Mesenchymal stem cell (in vitro differentiated cells and primary cell): ENCODE data around the gene PANK1.

Source experiments
- DNase-seq: peaks from one replicate; pipeline ENCODE4 v3.0.0-alpha.2; 2013
- H2AFZ ChIP-seq: one replicate; pipeline ENCODE4 v1.6.1; 2013; ENCODE audit warnings: low read depth, mild to moderate bottlenecking, control low read depth, inconsistent platforms, low read length, moderate library complexity
- H2AK5ac ChIP-seq: 2 replicates; pipeline ENCODE4 v1.6.1; 2013; ENCODE audit warnings: low read length, moderate library complexity, mild to moderate bottlenecking, inconsistent platforms; ENCODE audit not compliant: severe bottlenecking
- H2BK120ac ChIP-seq: one replicate; pipeline ENCODE4 v1.6.1; 2013; ENCODE audit warnings: low read depth, mild to moderate bottlenecking, inconsistent platforms, low read length, moderate library complexity
- H2BK12ac ChIP-seq, 2 experiments: one replicate each; pipeline ENCODE4 v1.6.1; 2013; ENCODE audit warnings: inconsistent platforms in 2 of 2, low read length in 2 of 2, mild to moderate bottlenecking in 2 of 2, moderate library complexity in 2 of 2, control low read depth in 1 of 2
- H2BK15ac ChIP-seq: one replicate; pipeline ENCODE4 v1.6.1; 2013; ENCODE audit warnings: mild to moderate bottlenecking, low read depth, inconsistent platforms; ENCODE audit not compliant: poor library complexity, severe bottlenecking
- H2BK5ac ChIP-seq: 2 replicates; pipeline ENCODE4 v1.6.1; 2013; ENCODE audit warnings: low read depth, mild to moderate bottlenecking, low read length, control low read depth, inconsistent platforms; ENCODE audit not compliant: poor library complexity, severe bottlenecking
- H3K14ac ChIP-seq, 2 experiments: one replicate each; pipeline ENCODE4 v1.6.1; 2013; ENCODE audit warnings: inconsistent platforms in 2 of 2, low read length in 2 of 2, control low read depth in 1 of 2, mild to moderate bottlenecking in 1 of 2, moderate library complexity in 1 of 2
- H3K18ac ChIP-seq, 2 experiments: one replicate each; pipeline ENCODE4 v1.6.1; 2013; ENCODE audit warnings: inconsistent platforms in 2 of 2, low read length in 2 of 2, control low read depth in 1 of 2, low read depth in 1 of 2, mild to moderate bottlenecking in 1 of 2
- H3K23ac ChIP-seq, 2 experiments: one replicate each; pipeline ENCODE4 v1.6.1; 2013; ENCODE audit warnings: inconsistent platforms in 2 of 2, low read length in 2 of 2, mild to moderate bottlenecking in 2 of 2, moderate library complexity in 2 of 2, control low read depth in 1 of 2
- H3K27ac ChIP-seq: 2 replicates; pipeline ENCODE4 v1.5.1; 2013; ENCODE audit warnings: mild to moderate bottlenecking, moderate library complexity, low read length, control low read depth, inconsistent platforms; ENCODE audit not compliant: poor library complexity, severe bottlenecking
- H3K27me3 ChIP-seq, 2 experiments: 2 replicates each; pipeline versions ENCODE4 v1.6.1 to v1.7.0; 2013; ENCODE audit warnings: low read length in 2 of 2, mild to moderate bottlenecking in 2 of 2, moderate library complexity in 2 of 2, control low read depth in 1 of 2, inconsistent platforms in 1 of 2; ENCODE audit not compliant: control insufficient read depth in 1 of 2, insufficient read depth in 1 of 2
- H3K36me3 ChIP-seq, 2 experiments: 2 replicates each; pipeline versions ENCODE4 v1.6.1 to v1.7.0; 2013; ENCODE audit warnings: low read length in 2 of 2, control low read depth in 1 of 2, inconsistent platforms in 1 of 2, low read depth in 1 of 2, mild to moderate bottlenecking in 1 of 2; ENCODE audit not compliant: insufficient read depth in 2 of 2, control insufficient read depth in 1 of 2
- H3K4ac ChIP-seq, 2 experiments: one replicate each; pipeline ENCODE4 v1.6.1; 2013; ENCODE audit warnings: inconsistent platforms in 2 of 2, low read length in 2 of 2, mild to moderate bottlenecking in 2 of 2, moderate library complexity in 2 of 2, control low read depth in 1 of 2, low read depth in 1 of 2
- H3K4me1 ChIP-seq: 2 replicates; pipeline ENCODE4 v1.6.1; 2013; ENCODE audit warnings: low read depth, low read length, control low read depth; ENCODE audit not compliant: control insufficient read depth, insufficient read depth
- H3K4me2 ChIP-seq: 2 replicates; pipeline ENCODE4 v1.6.1; 2013; ENCODE audit warnings: low read length, mild to moderate bottlenecking, inconsistent platforms; ENCODE audit not compliant: poor library complexity, severe bottlenecking
- H3K4me3 ChIP-seq, 2 experiments: 2 replicates each; pipeline versions ENCODE4 v1.5.1 to v1.7.0; 2013; ENCODE audit warnings: low read length in 2 of 2, mild to moderate bottlenecking in 2 of 2, control low read depth in 1 of 2, low read depth in 1 of 2; ENCODE audit not compliant: insufficient read depth in 1 of 2
- H3K79me1 ChIP-seq: replicated peaks from 2 replicates; pipeline ENCODE4 v1.6.1; 2013; ENCODE audit warnings: mild to moderate bottlenecking, control low read depth, low read length, inconsistent platforms; ENCODE audit not compliant: poor library complexity, severe bottlenecking
- H3K9ac ChIP-seq: 2 replicates; pipeline ENCODE4 v1.7.0; 2013; ENCODE audit warnings: mild to moderate bottlenecking, low read length, moderate library complexity
- H3K9me3 ChIP-seq: 2 replicates; pipeline ENCODE4 v1.7.0; 2013; ENCODE audit warnings: mild to moderate bottlenecking, low read length; ENCODE audit not compliant: control insufficient read depth
- H4K8ac ChIP-seq: one replicate; pipeline ENCODE4 v1.6.1; 2013; ENCODE audit warnings: inconsistent platforms, mild to moderate bottlenecking, low read length, moderate library complexity
- H4K91ac ChIP-seq: one replicate; pipeline ENCODE4 v1.6.1; 2013; ENCODE audit warnings: mild to moderate bottlenecking, low read length, inconsistent platforms
- WGBS: methylation state at CpG from one replicate; pipeline ENCODE4 v1.1.7; 2013; ENCODE audit warnings: mixed read lengths; 5-methylcytosine and 5-hydroxymethylcytosine counted together

The PANK1 gene

GRCh38 chr10:89666138-89666537 is 21.1 kb upstream of the PANK1 start:
- H3K4ac ChIP-seq: no peak overlapping the region
- H3K23ac ChIP-seq: no peak overlapping the region
- H3K27me3 ChIP-seq: no peaks in the 10 kb centered on the region
- H3K9me3 ChIP-seq: no peaks in the 10 kb centered on the region
- no peak overlapping the region for H3K4me2 ChIP-seq
- H4K91ac ChIP-seq: no peak overlapping the region
- no peak overlapping the region for H4K8ac ChIP-seq
- no peak overlapping the region for H3K27ac ChIP-seq
- H3K18ac ChIP-seq: no peak overlapping the region
- DNase-seq: no peak
- WGBS: 96% methylated on average over 1 of the region's 1 CpG
- H3K4me1 ChIP-seq: no peaks in the 10 kb centered on the region
- no peak overlapping the region for H2BK12ac ChIP-seq
- H2BK5ac ChIP-seq: no peak overlapping the region
- H3K4me3 ChIP-seq: no peak overlapping the region
- H3K14ac ChIP-seq: no peak overlapping the region
- H3K79me1 ChIP-seq: no peaks in the 10 kb centered on the region
- no peak overlapping the region for H3K9ac ChIP-seq
- no peak overlapping the region for H2AK5ac ChIP-seq
- H2BK120ac ChIP-seq: no peak overlapping the region
- no peak overlapping the region for H2BK15ac ChIP-seq
- no peak overlapping the region for H2AFZ ChIP-seq
- H3K36me3 ChIP-seq: no peaks in the 10 kb centered on the region

GRCh38 chr10:89665302-89665701 is 20.3 kb upstream of the PANK1 start:
- no peaks in the 10 kb centered on the region for H3K79me1 ChIP-seq
- H2BK120ac ChIP-seq: no peak overlapping the region
- no peak overlapping the region for H3K4me3 ChIP-seq
- H3K27me3 ChIP-seq: no peaks in the 10 kb centered on the region
- no peak overlapping the region for H2BK15ac ChIP-seq
- H2BK12ac ChIP-seq: no peak overlapping the region
- H3K36me3 ChIP-seq: no peaks in the 10 kb centered on the region
- H3K9me3 ChIP-seq: no peaks in the 10 kb centered on the region
- no peak overlapping the region for H3K14ac ChIP-seq
- no peak overlapping the region for H3K4me2 ChIP-seq
- H3K9ac ChIP-seq: no peak overlapping the region
- H3K4ac ChIP-seq: no peak overlapping the region
- WGBS: 100% methylated on average over 1 of the region's 2 CpGs
- H3K27ac ChIP-seq: no peak overlapping the region
- H4K91ac ChIP-seq: no peak overlapping the region
- H2BK5ac ChIP-seq: no peak overlapping the region
- no peak overlapping the region for H2AFZ ChIP-seq
- no peak overlapping the region for H3K23ac ChIP-seq
- H3K4me1 ChIP-seq: no peaks in the 10 kb centered on the region
- H4K8ac ChIP-seq: no peak overlapping the region
- DNase-seq: no peak
- no peak overlapping the region for H3K18ac ChIP-seq
- H2AK5ac ChIP-seq: no peak overlapping the region

- Histone ChIP-seq H3K27me3 (no peaks in the 10 kb centered on the region), H4K91ac (no peak overlapping the region), H2AFZ (no peak overlapping the region), H3K9ac (no peak overlapping the region), H3K18ac (no peak overlapping the region), H4K8ac (no peak overlapping the region), H2BK15ac (no peak overlapping the region), H2AK5ac (no peak overlapping the region), H3K4me3 (no peak overlapping the region), H2BK5ac (no peak overlapping the region), H2BK120ac (no peak overlapping the region), H3K14ac (no peak overlapping the region), H2BK12ac (no peak overlapping the region), H3K79me1 (no peaks in the 10 kb centered on the region), H3K4ac (no peak overlapping the region), H3K36me3 (no peaks in the 10 kb centered on the region), H3K4me2 (no peak overlapping the region), H3K9me3 (no peaks in the 10 kb centered on the region), H3K27ac (no peak overlapping the region), H3K23ac (no peak overlapping the region), H3K4me1 (no peaks in the 10 kb centered on the region)
- DNase-seq: no peak
- 90% methylated on average over 2 of the region's 3 CpGs for WGBS
Observed at GRCh38 chr10:89664203-89664602, 19.2 kb upstream of the PANK1 start.

- WGBS: 84% methylated on average over 3 of the region's 3 CpGs
- no peak for DNase-seq
Observed at GRCh38 chr10:89663144-89663543, 18.1 kb upstream of the PANK1 start.

More at GRCh38 chr10:89663144-89663543, 18.1 kb upstream of the PANK1 start:
- H2BK120ac ChIP-seq: no peak overlapping the region
- no peak overlapping the region for H3K4me3 ChIP-seq
- H3K9me3 ChIP-seq: no peaks in the 10 kb centered on the region
- H3K4ac ChIP-seq: no peak overlapping the region
- no peak overlapping the region for H4K91ac ChIP-seq
- H3K79me1 ChIP-seq: no peaks in the 10 kb centered on the region
- no peaks in the 10 kb centered on the region for H3K4me1 ChIP-seq
- no peak overlapping the region for H2BK15ac ChIP-seq
- H3K14ac ChIP-seq: no peak overlapping the region
- no peak overlapping the region for H3K9ac ChIP-seq
- H3K27me3 ChIP-seq: no peaks in the 10 kb centered on the region
- no peaks in the 10 kb centered on the region for H3K36me3 ChIP-seq
- no peak overlapping the region for H2AK5ac ChIP-seq
- H4K8ac ChIP-seq: no peak overlapping the region
- H3K23ac ChIP-seq: no peak overlapping the region
- no peak overlapping the region for H3K18ac ChIP-seq
- no peak overlapping the region for H3K27ac ChIP-seq
- H3K4me2 ChIP-seq: no peak overlapping the region
- no peak overlapping the region for H2AFZ ChIP-seq
- H2BK5ac ChIP-seq: no peak overlapping the region
- no peak overlapping the region for H2BK12ac ChIP-seq
